ENCODE results near the gene PRKAG2.

The PRKAG2 gene

DNA sequence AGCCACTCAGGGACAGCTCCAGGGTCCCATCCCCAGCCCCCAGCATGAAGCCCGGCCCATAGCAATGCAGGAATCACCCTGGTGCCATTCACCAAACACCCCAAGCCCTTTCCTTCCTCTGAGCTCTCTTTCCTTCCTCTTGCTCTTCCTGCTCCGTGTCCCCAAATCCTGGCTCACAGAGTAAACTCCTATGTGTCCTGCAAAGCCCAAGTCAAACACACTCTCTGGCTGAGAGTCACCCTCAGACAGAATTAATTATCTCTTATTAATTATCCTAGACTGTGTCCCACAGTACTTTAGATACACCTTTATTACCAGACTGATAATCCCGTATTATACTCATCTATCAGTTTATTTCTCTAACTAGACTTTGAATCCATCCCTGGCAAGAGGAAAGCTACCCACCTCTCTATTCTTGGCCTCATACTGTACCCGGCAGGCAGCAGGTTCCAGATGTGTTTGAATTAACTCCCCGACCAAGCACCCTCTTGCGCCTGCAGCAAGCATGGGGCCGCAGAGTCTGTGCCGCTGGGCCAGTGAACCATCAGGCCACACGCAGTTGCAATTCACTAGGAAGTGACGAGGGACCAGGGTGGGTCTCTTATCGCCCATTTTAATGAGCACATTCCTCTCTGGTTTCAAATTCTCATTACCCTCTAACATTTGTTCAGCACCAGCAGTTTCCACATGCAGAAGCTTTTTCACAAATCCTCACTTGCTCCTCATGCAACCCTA lies 86.7 kb downstream of the PRKAG2 start:
- DNase-seq (ENCODE audit: low spot score): no peak
- TF ChIP-seq, protein P1, sequence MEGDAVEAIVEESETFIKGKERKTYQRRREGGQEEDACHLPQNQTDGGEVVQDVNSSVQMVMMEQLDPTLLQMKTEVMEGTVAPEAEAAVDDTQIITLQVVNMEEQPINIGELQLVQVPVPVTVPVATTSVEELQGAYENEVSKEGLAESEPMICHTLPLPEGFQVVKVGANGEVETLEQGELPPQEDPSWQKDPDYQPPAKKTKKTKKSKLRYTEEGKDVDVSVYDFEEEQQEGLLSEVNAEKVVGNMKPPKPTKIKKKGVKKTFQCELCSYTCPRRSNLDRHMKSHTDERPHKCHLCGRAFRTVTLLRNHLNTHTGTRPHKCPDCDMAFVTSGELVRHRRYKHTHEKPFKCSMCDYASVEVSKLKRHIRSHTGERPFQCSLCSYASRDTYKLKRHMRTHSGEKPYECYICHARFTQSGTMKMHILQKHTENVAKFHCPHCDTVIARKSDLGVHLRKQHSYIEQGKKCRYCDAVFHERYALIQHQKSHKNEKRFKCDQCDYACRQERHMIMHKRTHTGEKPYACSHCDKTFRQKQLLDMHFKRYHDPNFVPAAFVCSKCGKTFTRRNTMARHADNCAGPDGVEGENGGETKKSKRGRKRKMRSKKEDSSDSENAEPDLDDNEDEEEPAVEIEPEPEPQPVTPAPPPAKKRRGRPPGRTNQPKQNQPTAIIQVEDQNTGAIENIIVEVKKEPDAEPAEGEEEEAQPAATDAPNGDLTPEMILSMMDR (IDR thresholded peaks at IDR 0.05): no peak
- H3K27ac ChIP-seq: no peak overlapping the region
- H3K4me3 ChIP-seq: no peak overlapping the region

- Histone ChIP-seq H3K27ac (no peak overlapping the region), H3K4me3 (no peak overlapping the region)
- TF ChIP-seq, protein P1 (IDR thresholded peaks at IDR 0.05): no peak
- DNase-seq (ENCODE audit: low spot score): no peak
Observed at GRCh38 chr7:151789380-151789947, 87.5 kb downstream of the PRKAG2 start.

- TF ChIP-seq, protein P1 (IDR thresholded peaks at IDR 0.05): no peak
- Histone ChIP-seq H3K4me3 (no peak overlapping the region), H3K27ac (no peak overlapping the region)
- DNase-seq (ENCODE audit: low spot score): no peak
Observed at GRCh38 chr7:151787348-151787747, 89.6 kb downstream of the PRKAG2 start.

GRCh38 chr7:151786936-151787335 lies 90.0 kb downstream of the PRKAG2 start:
- no peak overlapping the region for H3K27ac ChIP-seq
- H3K4me3 ChIP-seq: no peak overlapping the region
- TF ChIP-seq, protein P1 (IDR thresholded peaks at IDR 0.05): no peak
- DNase-seq (ENCODE audit: low spot score): no peak

DNA sequence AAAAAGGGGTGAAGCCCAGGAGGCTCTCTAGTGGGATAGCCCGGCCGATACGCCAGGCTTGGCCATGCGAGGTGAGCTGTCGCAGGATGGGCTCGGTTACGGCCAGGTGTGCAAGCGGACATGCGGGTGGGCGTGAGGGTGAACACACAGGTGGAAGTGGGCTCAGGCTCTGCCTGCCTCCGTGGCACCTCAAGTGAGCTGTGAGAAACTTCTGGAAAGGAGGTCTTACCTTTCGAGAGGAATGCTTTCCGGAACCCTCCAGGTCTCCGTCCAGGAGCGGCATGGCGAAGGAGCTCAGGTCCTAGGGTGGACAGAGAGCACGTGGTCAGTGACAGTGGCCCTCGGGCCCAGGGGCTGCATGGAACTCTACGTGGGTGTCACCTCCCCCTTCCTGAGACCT lies 90.7 kb downstream of the PRKAG2 start:
- TF ChIP-seq, protein P1 (IDR thresholded peaks at IDR 0.05): no peak
- no peak for DNase-seq (ENCODE audit: low spot score)
- Histone ChIP-seq H3K27ac (no peak overlapping the region), H3K4me3 (no peak overlapping the region)

DNA sequence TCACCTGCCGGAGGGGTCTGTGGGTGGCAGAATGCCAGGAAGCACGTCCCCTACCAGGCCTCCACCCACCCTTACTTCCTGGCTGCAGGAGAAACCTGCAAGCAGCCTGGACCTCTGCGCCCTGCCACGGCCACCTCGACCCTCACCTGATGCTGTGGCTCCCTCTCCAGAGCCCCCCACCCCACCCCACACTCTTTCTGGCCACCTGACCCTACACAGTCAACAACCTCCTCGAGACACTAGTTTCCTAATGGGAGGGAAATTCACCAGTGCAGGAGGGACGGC lies 91.3 kb downstream of the PRKAG2 start:
- H3K27ac ChIP-seq: no peak overlapping the region
- TF ChIP-seq, protein P1 (IDR thresholded peaks at IDR 0.05): no peak
- no peak for DNase-seq (ENCODE audit: low spot score)
- no peak overlapping the region for H3K4me3 ChIP-seq

Measured in coronary artery (tissue), 2 donors.